Midbrain (tissue), 1 donor: ENCODE measurements around the gene GARNL3.
A peak's percentile ranks its signal among the peaks of the same experiment; 100 is the strongest.

ENCODE experiments used
- DNase-seq: peaks from one replicate; lab custom pipeline; 2025; lab: John Stamatoyannopoulos, UW

The GARNL3 gene, protein sequence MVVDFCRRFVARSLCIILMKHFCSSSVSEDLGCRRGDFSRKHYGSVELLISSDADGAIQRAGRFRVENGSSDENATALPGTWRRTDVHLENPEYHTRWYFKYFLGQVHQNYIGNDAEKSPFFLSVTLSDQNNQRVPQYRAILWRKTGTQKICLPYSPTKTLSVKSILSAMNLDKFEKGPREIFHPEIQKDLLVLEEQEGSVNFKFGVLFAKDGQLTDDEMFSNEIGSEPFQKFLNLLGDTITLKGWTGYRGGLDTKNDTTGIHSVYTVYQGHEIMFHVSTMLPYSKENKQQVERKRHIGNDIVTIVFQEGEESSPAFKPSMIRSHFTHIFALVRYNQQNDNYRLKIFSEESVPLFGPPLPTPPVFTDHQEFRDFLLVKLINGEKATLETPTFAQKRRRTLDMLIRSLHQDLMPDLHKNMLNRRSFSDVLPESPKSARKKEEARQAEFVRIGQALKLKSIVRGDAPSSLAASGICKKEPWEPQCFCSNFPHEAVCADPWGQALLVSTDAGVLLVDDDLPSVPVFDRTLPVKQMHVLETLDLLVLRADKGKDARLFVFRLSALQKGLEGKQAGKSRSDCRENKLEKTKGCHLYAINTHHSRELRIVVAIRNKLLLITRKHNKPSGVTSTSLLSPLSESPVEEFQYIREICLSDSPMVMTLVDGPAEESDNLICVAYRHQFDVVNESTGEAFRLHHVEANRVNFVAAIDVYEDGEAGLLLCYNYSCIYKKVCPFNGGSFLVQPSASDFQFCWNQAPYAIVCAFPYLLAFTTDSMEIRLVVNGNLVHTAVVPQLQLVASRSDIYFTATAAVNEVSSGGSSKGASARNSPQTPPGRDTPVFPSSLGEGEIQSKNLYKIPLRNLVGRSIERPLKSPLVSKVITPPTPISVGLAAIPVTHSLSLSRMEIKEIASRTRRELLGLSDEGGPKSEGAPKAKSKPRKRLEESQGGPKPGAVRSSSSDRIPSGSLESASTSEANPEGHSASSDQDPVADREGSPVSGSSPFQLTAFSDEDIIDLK

GRCh38 chr9:127264462-127265219 lies at the start of gene GARNL3:
GARNL3 (plus strand) TSS chr9:127264774; CDS start chr9:127264878, 104 bp downstream.
- peak; percentile 47 for DNase-seq

DNA sequence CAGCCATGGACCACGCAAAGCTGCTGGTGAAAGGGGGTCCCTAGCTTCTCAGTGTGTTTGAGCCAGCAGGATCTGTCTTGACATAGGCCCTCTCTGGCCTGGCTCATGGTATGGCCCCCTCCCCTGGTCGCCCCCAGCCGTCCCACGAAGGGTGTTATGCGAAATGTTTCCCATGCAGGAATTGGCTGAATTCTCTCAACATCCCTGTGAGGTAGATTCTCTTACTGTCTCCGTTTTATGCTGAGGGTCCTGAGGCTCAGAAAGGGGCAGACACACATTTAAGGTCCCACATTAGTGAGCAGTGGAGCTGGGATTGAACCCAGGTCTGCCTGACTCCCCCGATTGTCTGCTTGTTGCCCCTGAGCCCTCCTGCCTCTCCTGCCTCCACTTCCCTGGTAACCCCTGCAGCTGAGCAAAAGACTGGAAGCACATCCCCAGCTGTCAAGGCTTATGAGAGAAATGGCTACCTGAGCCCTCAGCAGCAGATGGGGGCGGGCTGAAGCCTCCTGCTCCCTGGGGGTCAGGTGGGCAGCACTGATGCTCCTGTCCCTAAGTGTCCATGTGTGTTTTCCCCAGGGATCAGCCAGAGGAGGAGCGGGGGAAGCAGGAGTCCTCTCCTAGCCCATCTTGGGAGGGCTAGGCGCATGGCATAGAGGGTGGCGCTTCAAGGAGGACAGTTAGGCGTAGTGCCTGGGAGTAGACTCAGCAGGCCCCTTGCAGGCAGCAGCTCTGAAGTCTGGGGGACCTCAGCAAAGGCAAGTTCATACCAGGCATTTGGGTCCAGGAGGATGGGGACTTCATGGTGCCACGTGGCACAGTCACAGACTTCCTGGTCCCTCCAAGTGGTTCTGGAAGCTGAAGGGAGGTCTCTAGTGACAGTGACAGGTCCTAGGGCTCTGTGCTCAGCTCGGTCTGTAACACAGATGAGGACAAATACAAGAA lies 49.0 kb upstream of the GARNL3 start:
- no peak for DNase-seq

GRCh38 chr9:127216210-127216887 lies 48.2 kb upstream of the GARNL3 start:
- DNase-seq, result no peak

- no peak for DNase-seq
Observed at GRCh38 chr9:127216888-127217217, 47.7 kb upstream of the GARNL3 start.

GRCh38 chr9:127218818-127219217 lies 45.8 kb upstream of the GARNL3 start:
- no peak for DNase-seq

DNA sequence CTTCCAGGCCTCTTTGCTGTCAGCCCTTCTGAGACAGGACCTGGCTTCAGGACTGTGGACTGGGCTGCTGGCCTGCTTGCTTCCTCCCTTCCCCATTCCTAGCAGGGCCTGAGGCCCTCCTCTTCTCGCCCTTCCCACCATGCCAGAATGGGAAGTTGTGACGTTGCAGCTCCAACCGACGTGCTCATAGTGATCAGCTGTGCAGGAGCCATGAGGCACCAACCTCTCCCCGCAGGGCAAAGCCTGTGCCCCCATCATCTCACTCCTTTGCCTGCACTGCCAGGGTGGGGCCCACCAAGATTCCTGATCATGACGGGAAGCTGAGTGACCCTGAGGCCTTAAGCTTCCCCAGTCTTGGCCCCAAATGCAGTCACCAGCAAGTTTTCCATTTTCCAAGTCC lies 45.1 kb upstream of the GARNL3 start:
- DNase-seq, result no peak

DNA sequence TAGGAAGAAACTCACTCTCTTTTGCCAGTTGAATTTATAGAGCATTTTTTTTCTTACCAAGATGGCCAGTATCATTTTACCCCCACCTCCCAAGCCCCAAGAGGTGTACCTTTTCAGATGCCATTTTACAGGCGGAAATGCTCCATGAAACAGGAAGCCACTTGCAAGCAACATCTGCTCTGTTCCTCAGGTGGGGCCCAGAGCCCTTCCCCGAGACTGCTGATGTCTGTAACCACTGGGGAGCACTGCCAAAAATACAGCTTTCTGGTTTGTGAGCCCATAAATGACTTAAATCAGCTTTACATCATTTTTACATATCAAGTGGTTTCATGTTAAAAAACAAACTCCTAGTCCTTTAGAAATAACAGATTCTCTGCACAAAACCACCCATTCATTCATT lies 42.9 kb upstream of the GARNL3 start:
- no peak for DNase-seq

GRCh38 chr9:127222388-127223095 lies 42.0 kb upstream of the GARNL3 start:
- DNase-seq, result no peak

DNA sequence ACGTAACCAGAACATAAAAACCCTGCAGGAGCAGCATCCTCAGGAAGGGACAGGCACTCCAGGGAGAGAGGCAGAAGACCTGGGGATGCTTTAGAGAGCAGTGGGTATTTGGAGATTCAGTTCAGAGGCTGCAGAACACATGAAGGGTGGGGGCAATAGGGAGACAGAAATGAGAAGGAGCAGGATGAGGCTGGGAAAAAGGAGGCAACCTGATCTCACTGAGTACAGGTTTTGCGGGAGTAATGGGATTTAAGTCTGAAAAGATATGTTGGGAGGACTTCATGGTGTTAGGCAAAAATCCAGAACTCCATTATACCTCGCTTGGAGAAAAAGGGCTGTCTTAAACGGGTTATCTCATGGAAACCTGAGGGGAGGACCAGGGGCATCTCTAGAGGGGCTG lies 41.3 kb upstream of the GARNL3 start:
- no peak for DNase-seq

DNA sequence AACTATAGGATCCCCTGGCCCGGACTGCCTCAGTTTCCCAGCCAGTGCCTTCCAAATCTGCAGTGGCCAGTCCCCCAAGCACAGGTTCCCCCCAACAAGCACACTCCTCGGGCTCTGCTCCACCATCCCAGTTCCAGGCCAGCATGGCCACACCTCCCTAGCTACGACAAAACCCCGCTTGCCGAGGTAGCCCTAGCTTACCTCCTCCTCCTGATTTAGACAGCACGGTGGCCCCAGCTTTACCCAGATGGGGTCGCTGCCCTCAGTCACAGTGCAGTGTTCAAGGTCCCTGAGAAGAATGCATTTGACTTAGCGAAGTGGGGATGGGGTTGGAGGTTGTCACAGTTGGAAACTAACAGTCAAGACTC lies 40.8 kb upstream of the GARNL3 start:
- no peak for DNase-seq

- DNase-seq, result peak; percentile 76
Observed at GRCh38 chr9:127224178-127224882, 40.2 kb upstream of the GARNL3 start.

DNA sequence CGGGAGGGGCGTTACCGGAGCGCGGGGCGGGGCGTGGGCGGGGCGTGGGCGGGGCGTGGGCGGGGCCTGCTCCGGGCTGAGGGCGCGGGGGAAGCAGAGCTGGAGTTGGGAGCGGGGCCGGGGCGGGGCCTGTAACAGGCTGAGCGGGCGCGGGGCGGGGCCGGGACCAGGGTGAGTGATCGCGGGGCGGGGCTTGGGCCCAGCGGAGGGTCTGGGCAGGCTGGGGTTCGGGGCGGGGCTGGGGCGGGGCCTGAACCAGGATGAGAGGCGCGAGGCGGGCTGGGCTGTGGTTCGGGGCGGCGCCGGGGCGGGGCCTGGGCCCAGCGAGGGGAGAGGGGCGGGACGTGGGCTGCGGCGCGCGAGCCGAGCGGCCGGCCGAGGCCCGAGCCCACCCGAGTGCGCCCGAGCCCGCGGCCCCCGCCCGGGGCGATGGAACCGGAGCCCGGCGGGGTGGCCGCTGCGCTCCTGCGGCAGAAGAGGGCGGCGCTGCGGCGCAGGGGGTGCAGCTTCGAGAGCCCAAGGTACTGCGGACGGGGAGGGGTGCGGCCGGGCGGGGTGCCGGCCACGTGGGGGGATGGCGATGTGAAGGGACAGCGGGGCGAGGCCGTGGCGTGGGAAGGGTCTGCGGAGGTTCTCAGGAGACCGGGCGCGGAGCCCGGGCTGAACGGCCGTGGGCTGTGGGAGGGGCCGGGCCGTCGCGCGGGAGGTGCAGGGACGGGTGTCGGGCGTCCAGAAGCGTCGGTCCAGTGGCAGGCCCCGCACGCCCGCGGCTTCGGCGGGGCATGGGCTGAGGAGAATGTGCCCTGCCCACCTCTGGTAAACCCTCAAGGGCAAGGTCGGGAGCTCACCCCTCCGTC lies 39.5 kb upstream of the GARNL3 start:
- peak; percentile 95 for DNase-seq

- no peak for DNase-seq
Observed at GRCh38 chr9:127225801-127226625, 38.6 kb upstream of the GARNL3 start.

GRCh38 chr9:127229691-127230417 lies 34.7 kb upstream of the GARNL3 start:
- DNase-seq, result no peak

GRCh38 chr9:127231666-127232065 lies 32.9 kb upstream of the GARNL3 start:
- DNase-seq, result no peak

DNA sequence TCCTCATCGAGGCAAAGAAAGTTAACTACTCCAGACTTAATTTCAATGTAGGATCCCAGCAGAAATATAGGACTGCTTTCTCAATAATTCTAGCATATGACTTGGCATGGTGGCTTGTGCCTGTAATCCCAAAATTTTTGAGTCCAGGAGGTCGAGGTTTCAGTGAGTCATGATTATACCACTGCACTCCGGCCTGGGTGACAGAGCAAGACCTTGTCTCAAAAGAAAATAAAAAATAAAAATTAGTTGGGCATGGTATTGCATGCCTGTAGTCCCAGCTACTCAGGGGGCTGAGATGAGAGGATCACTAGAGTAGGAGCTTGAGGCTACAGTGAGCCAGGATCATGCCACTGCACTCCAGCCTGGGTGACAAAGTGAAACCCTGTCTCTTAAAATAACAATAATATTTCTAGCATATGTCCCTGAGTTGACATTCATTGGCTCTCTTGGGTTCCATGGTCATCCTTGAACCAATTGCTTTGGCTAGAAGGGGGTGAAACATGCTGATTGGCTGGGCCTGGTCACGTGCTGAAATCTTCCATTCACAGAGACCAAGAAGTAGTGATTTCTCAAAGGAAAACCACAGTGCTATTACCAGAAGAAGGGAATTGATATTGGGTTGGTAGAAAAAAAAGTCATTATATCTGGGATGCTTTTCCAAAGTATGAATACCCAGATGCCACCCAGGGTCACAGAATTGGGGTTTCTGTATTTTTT lies 31.6 kb upstream of the GARNL3 start:
- DNase-seq, result no peak
